NCI-H146 (cell line): ENCODE measurements around the gene CEP164.
A peak's percentile ranks its signal among the peaks of the same experiment; 100 is the strongest.
"Not testable (repeated sequence)": the region's sequence is repeated elsewhere in the genome, so short reads cannot be mapped to it uniquely, and the experiment has no call there.

Source experiments
- DNase-seq: peaks from one replicate; lab custom pipeline; 2025; lab: John Stamatoyannopoulos, UW

The CEP164 gene

GRCh38 chr11:117305145-117305544, 22.5 kb upstream of the CEP164 start:
- DNase-seq: no peak

- no peak for DNase-seq
Measured at GRCh38 chr11:117309310-117309709, 18.3 kb upstream of the CEP164 start.

- DNase-seq: no peak
Measured at GRCh38 chr11:117313091-117313490, 14.6 kb upstream of the CEP164 start.

- DNase-seq: no peak
Measured at GRCh38 chr11:117313828-117314768, 13.6 kb upstream of the CEP164 start.

GRCh38 chr11:117314840-117315239, 12.8 kb upstream of the CEP164 start:
- no peak for DNase-seq

- peak; percentile 51 for DNase-seq
Measured at GRCh38 chr11:117315285-117316196, 12.1 kb upstream of the CEP164 start.

- DNase-seq: peak; percentile 92
Measured at GRCh38 chr11:117316197-117316961, 11.3 kb upstream of the CEP164 start, which contains the start of gene BACE1. TSS of gene BACE1 (minus strand) at chr11:117316256. CDS start at chr11:117315795, 461 bp downstream.

GRCh38 chr11:117318738-117319137, 8.9 kb upstream of the CEP164 start:
- DNase-seq: no peak

GRCh38 chr11:117319214-117319840, 8.3 kb upstream of the CEP164 start:
- no peak for DNase-seq

- DNase-seq: not testable (repeated sequence)
Measured at GRCh38 chr11:117327255-117327566, 443 bp upstream of the CEP164 start.

- peak; percentile 27 for DNase-seq
Measured at GRCh38 chr11:117328375-117329010, 839 bp downstream of the CEP164 start.

- DNase-seq: no peak
Measured at GRCh38 chr11:117332843-117333242, 5.2 kb downstream of the CEP164 start.

GRCh38 chr11:117333917-117334316, 6.3 kb downstream of the CEP164 start:
- no peak for DNase-seq

- no peak for DNase-seq
Measured at GRCh38 chr11:117334896-117335295, 7.2 kb downstream of the CEP164 start.

GRCh38 chr11:117335399-117335798, 7.7 kb downstream of the CEP164 start:
- no peak for DNase-seq

- DNase-seq: no peak
Measured at GRCh38 chr11:117337076-117337475, 9.4 kb downstream of the CEP164 start.

- DNase-seq: no peak
Measured at GRCh38 chr11:117345039-117345438, 17.4 kb downstream of the CEP164 start.

GRCh38 chr11:117354550-117354949, 26.9 kb downstream of the CEP164 start:
- DNase-seq: no peak

GRCh38 chr11:117356126-117356890, 28.7 kb downstream of the CEP164 start:
- DNase-seq: no peak

- no peak for DNase-seq
Measured at GRCh38 chr11:117361432-117361831, 33.8 kb downstream of the CEP164 start.
